Sigmoid colon (tissue), 7 donors: Measurements from ENCODE around the gene SLFNL1. TPM values are rescaled to one million over a fixed set of nuclear protein-coding genes. Genes with fewer than 3 reads are reported as not detected.
A peak's percentile ranks its signal among the peaks of the same experiment; 100 is the strongest.

Experiments
- DNase-seq: peaks from one replicate; pipeline ENCODE4 v3.0.0-alpha.2; 2019
- H3K27ac ChIP-seq, 4 donors: fragments of 200-600 bp; sonication (generic); one replicate each; pipeline ENCODE4 v1.5.1; 2016 to 2019; ENCODE audit warnings: mild to moderate bottlenecking in 1 of 4
- H3K27me3 ChIP-seq, 3 donors: fragments of 200-600 bp; sonication (generic); one replicate each; pipeline ENCODE4 v1.5.1; 2019; ENCODE audit warnings: mild to moderate bottlenecking in 1 of 3
- H3K36me3 ChIP-seq, 4 donors: fragments of 200-600 bp; sonication (generic); one replicate each; pipeline ENCODE4 v1.5.1; 2016 to 2019
- H3K4me1 ChIP-seq, 4 donors: fragments of 200-600 bp; sonication (generic); one replicate each; pipeline ENCODE4 v1.5.1; 2017 to 2019
- H3K4me3 ChIP-seq, 4 donors: fragments of 200-600 bp; sonication (generic); one replicate each; pipeline ENCODE4 v1.5.1; 2017 to 2019; ENCODE audit warnings: mild to moderate bottlenecking in 2 of 4, moderate library complexity in 1 of 4
- H3K9me3 ChIP-seq, 4 donors: fragments of 200-600 bp in 3 of 4; sonication (generic) in 3 of 4; one replicate each; pipeline versions ENCODE4 v1.5.1 to v1.6.1; 2013 to 2019
- CTCF ChIP-seq, 4 experiments: fragments of 450-650 bp in 3 of 4; fragments of 200-600 bp in 1 of 4; IDR thresholded peaks; one replicate each; pipeline ENCODE4 v1.5.1; 2016 to 2019; ENCODE audit warnings: antibody characterized with exemption in 4 of 4, mild to moderate bottlenecking in 3 of 4, moderate library complexity in 2 of 4
- EP300 ChIP-seq, 4 donors: sonication (generic); formaldehyde crosslinking; IDR thresholded peaks; one replicate each; pipeline ENCODE4 v1.6.1; 2017; ENCODE audit warnings: antibody characterized with exemption in 4 of 4
- POLR2A ChIP-seq, 2 donors: fragments of 450-650 bp; IDR thresholded peaks; one replicate each; pipeline ENCODE4 v1.6.1; 2016; ENCODE audit warnings: antibody characterized with exemption in 2 of 2, mild to moderate bottlenecking in 2 of 2, moderate library complexity in 2 of 2
- POLR2AphosphoS5 ChIP-seq, 4 donors: sonication (generic); formaldehyde crosslinking; IDR thresholded peaks; one replicate each; pipeline ENCODE4 v1.6.1; 2017; ENCODE audit warnings: antibody characterized with exemption in 4 of 4
- WGBS, 2 donors: extraction: QIAGEN DNeasy Blood & Tissue Kit; methylation state at CpG; one replicate each; pipeline ENCODE4 v1.1.7; 2013; 5-methylcytosine and 5-hydroxymethylcytosine counted together
- intact Hi-C: fragments of 100-400 bp; cut with DNase I; formaldehyde crosslinking; loops from one replicate; pipeline ENCODE4 v1.15.1; 2023
- polyA plus RNA-seq, 3 donors: library from polyadenylated mRNA; stranded (reverse); fragments of 200-250 nt; gene quantifications; one replicate each; pipeline ENCODE4 v1.2.3, GENCODE V29; 2013
- total RNA-seq, 4 donors: library from RNA; depleted of rRNA; stranded (reverse); fragments of >200 nt; gene quantifications; one replicate each; pipeline ENCODE4 v1.1.0, GENCODE V29; 2016
- donor health status: healthy with polysubstance abuse.
- donor health status: Bipolar disorder and iron deficiency.
- donor health status: healthy.

Gene SLFNL1
- total and polyA plus RNA-seq, 7 donors, result 0.28 to 0.99 (median 0.36) TPM; not detected in 2

- H3K27ac ChIP-seq, result no peak overlapping the region
- peaks cover 0 to 21% (median 15%) of the 10 kb centered on the region in 4 donors for H3K4me1 ChIP-seq
- WGBS, 2 donors, result 84 to 94% methylated on average over 3 of the region's 3 CpGs
- intact Hi-C loops, result loop anchor here (5.0 kb wide), 1 partner anchor 49 kb away; no protein-coding TSS in a partner anchor
- no peak overlapping the region for H3K4me3 ChIP-seq
- H3K27me3 ChIP-seq, result no peaks in the 10 kb centered on the region
- H3K36me3 ChIP-seq, result peaks cover 0 to 80% (median 31%) of the 10 kb centered on the region in 4 donors
- H3K9me3 ChIP-seq, result no peaks in the 10 kb centered on the region
- DNase-seq, result no peak
- TF ChIP-seq CTCF (IDR thresholded peaks at IDR 0.05) (no peak), EP300 (IDR thresholded peaks at IDR 0.05) (no peak), POLR2A (IDR thresholded peaks at IDR 0.05) (no peak), POLR2AphosphoS5 (IDR thresholded peaks at IDR 0.05) (no peak)
These were observed 27.0 kb upstream of the SLFNL1 start for GRCh38 chr1:41048540-41048939.

GRCh38 chr1:41046347-41046775 is 24.8 kb upstream of the SLFNL1 start:
- H3K4me3 ChIP-seq, result no peak overlapping the region
- TF ChIP-seq POLR2A (IDR thresholded peaks at IDR 0.05), result no peak
- no peak for TF ChIP-seq CTCF (IDR thresholded peaks at IDR 0.05)
- no peak for TF ChIP-seq EP300 (IDR thresholded peaks at IDR 0.05)
- no peak for TF ChIP-seq POLR2AphosphoS5 (IDR thresholded peaks at IDR 0.05)
- H3K27me3 ChIP-seq, result no peaks in the 10 kb centered on the region
- WGBS, 2 donors, result 19 to 74% methylated on average over 10 of the region's 10 CpGs
- peaks cover 0 to 21% (median 15%) of the 10 kb centered on the region in 4 donors for H3K4me1 ChIP-seq
- intact Hi-C loops, result loop anchor here (5.0 kb wide), 1 partner anchor 51 kb away; no protein-coding TSS in a partner anchor
- DNase-seq, result no peak
- H3K9me3 ChIP-seq, result no peaks in the 10 kb centered on the region
- peak overlapping the region in 3 of 4 donors; percentile 37 to 69 (median 38) for H3K27ac ChIP-seq
- H3K36me3 ChIP-seq, result peaks cover 0 to 92% (median 31%) of the 10 kb centered on the region in 4 donors

GRCh38 chr1:41045740-41046139 is 24.2 kb upstream of the SLFNL1 start:
- WGBS, 2 donors, result 16 to 63% methylated on average over 5 of the region's 5 CpGs
- no peak for TF ChIP-seq CTCF (IDR thresholded peaks at IDR 0.05)
- TF ChIP-seq EP300 (IDR thresholded peaks at IDR 0.05), result no peak
- TF ChIP-seq POLR2AphosphoS5 (IDR thresholded peaks at IDR 0.05), result no peak
- TF ChIP-seq POLR2A (IDR thresholded peaks at IDR 0.05), result no peak
- H3K9me3 ChIP-seq, result no peaks in the 10 kb centered on the region
- no peaks in the 10 kb centered on the region for H3K27me3 ChIP-seq
- peaks cover 0 to 93% (median 31%) of the 10 kb centered on the region in 4 donors for H3K36me3 ChIP-seq
- intact Hi-C loops, result loop anchor here (5.0 kb wide), 1 partner anchor 52 kb away; no protein-coding TSS in a partner anchor
- H3K4me3 ChIP-seq, result no peak overlapping the region
- no peak for DNase-seq
- H3K4me1 ChIP-seq, result peaks cover 0 to 21% (median 15%) of the 10 kb centered on the region in 4 donors
- peak overlapping the region; percentile 19 to 69 (median 38) for H3K27ac ChIP-seq

- peaks cover 0 to 21% (median 15%) of the 10 kb centered on the region in 4 donors for H3K4me1 ChIP-seq
- no peaks in the 10 kb centered on the region for H3K9me3 ChIP-seq
- 17 to 58% methylated on average over 2 of the region's 2 CpGs for WGBS, 2 donors
- H3K27ac ChIP-seq, result no peak overlapping the region
- no peaks in the 10 kb centered on the region for H3K27me3 ChIP-seq
- no peak for TF ChIP-seq POLR2AphosphoS5 (IDR thresholded peaks at IDR 0.05)
- no peak for TF ChIP-seq POLR2A (IDR thresholded peaks at IDR 0.05)
- no peak for TF ChIP-seq CTCF (IDR thresholded peaks at IDR 0.05)
- TF ChIP-seq EP300 (IDR thresholded peaks at IDR 0.05), result no peak
- peaks cover 0 to 96% (median 29%) of the 10 kb centered on the region in 4 donors for H3K36me3 ChIP-seq
- H3K4me3 ChIP-seq, result no peak overlapping the region
- no peak for DNase-seq
- intact Hi-C loops, result no loop called here
These were observed 22.7 kb upstream of the SLFNL1 start for GRCh38 chr1:41044187-41044586.
